Measurements from ENCODE around the gene KLHL36.
A peak's percentile ranks its signal among the peaks of the same experiment; 100 is the strongest.

Gene KLHL36

DNA sequence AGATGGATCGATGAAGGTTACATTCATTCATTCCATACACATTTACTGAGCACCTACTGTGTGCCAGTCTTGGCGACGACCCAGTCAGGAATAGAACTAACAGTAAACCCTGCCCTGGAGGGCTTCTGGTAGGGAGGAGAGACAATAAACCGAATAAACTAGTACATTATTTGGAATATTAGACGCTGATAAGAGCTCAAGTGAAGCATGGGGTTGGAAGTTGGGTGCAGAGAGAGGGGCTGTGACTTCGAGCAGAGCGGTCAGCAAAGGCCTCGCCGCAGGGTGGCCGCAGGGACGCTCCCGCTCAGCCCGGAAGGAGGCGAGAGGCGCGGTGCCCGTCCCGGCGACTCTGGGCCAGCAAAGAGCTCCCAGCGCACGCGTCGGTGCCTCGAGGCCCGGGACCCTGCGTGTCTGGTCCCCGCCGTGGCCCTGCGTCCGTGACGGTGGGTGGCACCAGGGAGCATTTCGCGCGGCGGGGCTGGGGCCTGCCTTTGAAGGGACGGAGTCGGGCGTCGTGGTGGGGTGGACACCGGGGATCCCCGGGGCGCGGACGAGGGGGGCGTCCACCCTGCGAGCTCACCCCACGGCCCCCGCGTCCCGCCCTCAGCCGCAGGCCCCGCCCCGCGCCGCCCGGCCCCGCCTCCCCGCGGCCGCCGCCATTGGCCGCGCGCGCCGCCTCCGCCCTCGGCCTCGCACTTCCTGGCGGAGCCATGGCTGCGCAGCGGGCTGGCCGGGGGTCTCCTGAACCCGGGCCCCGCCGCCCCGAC lies at the start of gene KLHL36:
Gene KLHL36, plus strand, starts transcription at position 684 of the 767 bp plus-strand sequence. CDS start 2,357 bp downstream, outside the sequence.
- peak within 1 kb of the TSS; percentile 61 for H3K4me3 ChIP-seq (ENCODE audit: low read depth, low read length)
- TF ChIP-seq, protein P1, sequence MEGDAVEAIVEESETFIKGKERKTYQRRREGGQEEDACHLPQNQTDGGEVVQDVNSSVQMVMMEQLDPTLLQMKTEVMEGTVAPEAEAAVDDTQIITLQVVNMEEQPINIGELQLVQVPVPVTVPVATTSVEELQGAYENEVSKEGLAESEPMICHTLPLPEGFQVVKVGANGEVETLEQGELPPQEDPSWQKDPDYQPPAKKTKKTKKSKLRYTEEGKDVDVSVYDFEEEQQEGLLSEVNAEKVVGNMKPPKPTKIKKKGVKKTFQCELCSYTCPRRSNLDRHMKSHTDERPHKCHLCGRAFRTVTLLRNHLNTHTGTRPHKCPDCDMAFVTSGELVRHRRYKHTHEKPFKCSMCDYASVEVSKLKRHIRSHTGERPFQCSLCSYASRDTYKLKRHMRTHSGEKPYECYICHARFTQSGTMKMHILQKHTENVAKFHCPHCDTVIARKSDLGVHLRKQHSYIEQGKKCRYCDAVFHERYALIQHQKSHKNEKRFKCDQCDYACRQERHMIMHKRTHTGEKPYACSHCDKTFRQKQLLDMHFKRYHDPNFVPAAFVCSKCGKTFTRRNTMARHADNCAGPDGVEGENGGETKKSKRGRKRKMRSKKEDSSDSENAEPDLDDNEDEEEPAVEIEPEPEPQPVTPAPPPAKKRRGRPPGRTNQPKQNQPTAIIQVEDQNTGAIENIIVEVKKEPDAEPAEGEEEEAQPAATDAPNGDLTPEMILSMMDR (IDR thresholded peaks at IDR 0.05; ENCODE audit: low read depth, low read length) = no peak
- TF ChIP-seq POLR2A (IDR thresholded peaks at IDR 0.05; ENCODE audit: extremely low read depth, insufficient read length) (peak; percentile 50), MYC (IDR thresholded peaks at IDR 0.05; ENCODE audit: low read depth, low read length) (peak; percentile 13; the same call in 1 of the 2 replicates)
- TF ChIP-seq, protein P2, sequence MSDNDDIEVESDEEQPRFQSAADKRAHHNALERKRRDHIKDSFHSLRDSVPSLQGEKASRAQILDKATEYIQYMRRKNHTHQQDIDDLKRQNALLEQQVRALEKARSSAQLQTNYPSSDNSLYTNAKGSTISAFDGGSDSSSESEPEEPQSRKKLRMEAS (IDR thresholded peaks at IDR 0.05; ENCODE audit: low read depth, low read length) = no peak
- peak; percentile 58 for DNase-seq (ENCODE audit: low read depth)

DNA sequence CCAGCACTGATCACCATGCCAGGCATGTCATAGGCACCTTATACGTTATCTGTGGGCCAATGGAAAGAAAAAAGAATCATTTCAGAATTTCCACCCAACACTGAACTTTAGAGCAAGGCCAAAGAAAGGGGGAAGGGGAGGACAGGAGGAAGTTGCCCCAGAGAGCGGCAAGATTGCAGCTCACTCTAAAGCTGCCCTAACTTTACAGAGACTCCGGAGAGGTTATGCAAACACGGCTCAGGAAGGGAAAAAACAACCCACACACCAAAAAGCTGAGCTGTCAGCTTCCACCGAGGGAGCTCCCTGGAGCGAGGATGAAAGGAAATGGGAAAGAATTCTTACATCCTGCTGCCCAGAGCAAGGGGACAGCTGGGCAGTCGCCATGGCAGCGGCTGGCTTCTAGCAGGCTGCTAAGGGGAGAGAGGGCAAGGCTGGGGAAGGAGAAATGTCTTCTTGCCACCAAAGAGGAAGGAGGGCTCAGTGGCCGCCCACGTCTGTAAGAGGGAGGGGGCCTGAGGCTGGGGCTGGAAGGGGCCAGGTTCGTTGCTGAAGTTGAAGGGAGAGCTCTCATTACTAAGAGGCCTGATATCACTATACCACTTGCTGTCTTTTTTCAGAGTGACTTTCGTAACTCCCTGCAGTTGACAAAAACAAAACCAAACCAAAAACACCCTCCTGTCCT lies 48.6 kb upstream of the KLHL36 start:
- H3K4me3 ChIP-seq (ENCODE audit: low read depth, low read length) = peak overlapping the region; percentile 26
- DNase-seq (ENCODE audit: low read depth) = peak; percentile 98
- TF ChIP-seq MYC (IDR thresholded peaks at IDR 0.05; ENCODE audit: low read depth, low read length) = no peak
- TF ChIP-seq, protein P2 (IDR thresholded peaks at IDR 0.05; ENCODE audit: low read depth, low read length) = no peak
- TF ChIP-seq, protein P1 (IDR thresholded peaks at IDR 0.05; ENCODE audit: low read depth, low read length) = no peak
- no peak for TF ChIP-seq POLR2A (IDR thresholded peaks at IDR 0.05; ENCODE audit: extremely low read depth, insufficient read length)

DNA sequence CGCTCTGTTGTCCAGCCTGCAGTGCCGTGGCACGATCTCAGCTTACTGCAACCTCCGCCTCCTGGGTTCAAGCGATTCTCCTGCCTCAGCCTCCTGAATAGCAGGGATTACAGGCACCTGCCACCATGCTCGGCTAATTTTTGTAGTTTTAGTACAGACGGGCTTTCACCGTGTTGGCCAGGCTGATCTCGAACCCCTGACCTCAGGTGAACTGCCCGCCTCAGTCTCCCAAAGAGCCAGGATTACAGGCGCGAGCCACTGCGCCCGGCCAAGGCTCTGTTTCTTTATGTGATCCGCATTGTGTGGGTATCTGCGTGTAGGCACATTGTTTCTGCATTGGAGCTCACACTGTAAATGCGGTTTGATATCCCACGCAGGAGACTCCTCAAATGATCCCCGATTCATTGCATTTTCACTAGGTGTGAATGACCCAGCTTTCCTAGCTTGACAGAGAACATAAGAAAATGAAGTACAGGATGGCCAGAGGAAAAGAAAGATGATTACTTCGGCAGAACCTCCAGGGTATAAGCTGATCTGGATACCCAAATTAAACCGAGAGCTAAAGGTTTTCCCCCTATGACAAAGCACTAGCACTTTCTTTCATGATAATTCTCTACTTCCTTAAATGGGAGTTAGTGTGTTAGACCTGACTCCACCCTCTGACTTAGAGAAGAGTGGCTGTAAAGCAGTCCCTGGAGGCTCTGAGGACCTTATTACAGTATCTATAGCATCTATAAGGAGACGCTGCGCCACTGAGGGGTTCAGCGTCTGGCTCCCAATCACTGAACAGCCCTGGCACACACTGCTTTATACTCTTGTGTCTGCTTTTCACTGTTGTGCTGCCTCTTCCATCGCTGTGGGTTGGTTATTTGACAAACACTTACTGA lies 47.7 kb upstream of the KLHL36 start:
- peak; percentile 93 for DNase-seq (ENCODE audit: low read depth)
- TF ChIP-seq, protein P1 (IDR thresholded peaks at IDR 0.05; ENCODE audit: low read depth, low read length) = no peak
- TF ChIP-seq, protein P2 (IDR thresholded peaks at IDR 0.05; ENCODE audit: low read depth, low read length) = no peak
- TF ChIP-seq MYC (IDR thresholded peaks at IDR 0.05; ENCODE audit: low read depth, low read length) (no peak), POLR2A (IDR thresholded peaks at IDR 0.05; ENCODE audit: extremely low read depth, insufficient read length) (no peak)
- H3K4me3 ChIP-seq (ENCODE audit: low read depth, low read length) = peak overlapping the region; percentile 26

DNA sequence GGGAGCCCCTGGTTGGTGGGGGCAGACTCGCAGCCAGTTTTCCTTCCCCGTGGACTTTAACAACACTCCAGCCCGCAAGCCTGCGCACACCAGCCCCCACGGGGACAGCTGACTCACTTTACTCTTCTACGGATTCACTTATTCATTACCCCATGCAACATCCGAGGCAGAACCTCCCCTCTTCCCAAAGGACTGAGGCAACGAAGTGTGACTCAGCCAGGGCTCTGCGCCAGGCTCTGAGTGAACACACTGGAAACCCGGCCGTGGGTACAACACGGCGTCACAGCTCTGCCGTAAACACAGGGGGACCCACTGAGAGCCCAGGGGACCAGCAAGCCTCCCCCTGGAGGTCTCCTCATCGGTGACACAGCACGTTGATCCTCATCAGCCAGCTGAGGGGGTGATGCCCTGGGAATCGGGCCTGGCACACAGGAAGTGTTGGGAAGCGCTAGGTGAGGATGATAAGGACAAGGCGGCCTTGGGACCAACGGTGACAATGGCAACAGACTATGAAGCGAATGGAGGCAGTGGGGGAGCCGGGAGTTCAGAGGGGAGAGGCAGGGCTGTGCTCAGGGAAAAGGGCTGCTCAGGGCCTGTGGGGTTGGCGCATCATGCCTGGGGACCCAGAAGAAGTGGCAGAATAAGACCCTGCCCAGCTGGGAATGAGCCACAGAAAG lies 45.0 kb upstream of the KLHL36 start:
- no peak overlapping the region for H3K4me3 ChIP-seq (ENCODE audit: low read depth, low read length)
- peak; percentile 94 for DNase-seq (ENCODE audit: low read depth)
- TF ChIP-seq MYC (IDR thresholded peaks at IDR 0.05; ENCODE audit: low read depth, low read length) = no peak

DNA sequence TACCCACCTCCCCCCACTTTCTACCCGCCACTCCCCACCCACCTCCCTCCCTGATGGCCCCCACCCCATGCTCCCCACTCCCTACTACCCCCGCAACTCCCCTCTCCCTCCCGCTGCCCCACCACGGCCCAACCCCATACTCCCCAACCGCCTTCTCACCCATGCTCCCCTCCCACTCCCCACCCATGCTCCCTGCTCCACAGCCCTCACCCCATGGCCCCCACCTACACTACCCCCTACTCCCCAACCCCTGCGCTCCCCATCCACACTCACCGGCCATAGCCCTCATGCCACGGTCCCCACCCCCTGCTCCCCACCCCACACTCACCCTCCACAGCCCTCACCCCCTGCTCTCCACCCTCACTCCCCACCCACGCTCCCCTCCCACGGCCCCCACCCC lies 44.4 kb upstream of the KLHL36 start:
- H3K4me3 ChIP-seq (ENCODE audit: low read depth, low read length) = no peak overlapping the region
- TF ChIP-seq POLR2A (IDR thresholded peaks at IDR 0.05; ENCODE audit: extremely low read depth, insufficient read length) (no peak), MYC (IDR thresholded peaks at IDR 0.05; ENCODE audit: low read depth, low read length) (no peak)
- TF ChIP-seq, protein P2 (IDR thresholded peaks at IDR 0.05; ENCODE audit: low read depth, low read length) = no peak
- TF ChIP-seq, protein P1 (IDR thresholded peaks at IDR 0.05; ENCODE audit: low read depth, low read length) = no peak
- DNase-seq (ENCODE audit: low read depth) = peak; percentile 44

Measured in NB4 (cell line).